Right lobe of liver (tissue), 4 donors: ENCODE data around the gene SNAP47.

ENCODE experiments used
- CTCF ChIP-seq, 4 donors: fragments of 200-600 bp in 3 of 4; fragments of 450-650 bp in 1 of 4; IDR thresholded peaks; one replicate each; pipeline versions ENCODE4 v1.5.1 to v1.8.0; 2016 to 2022; ENCODE audit warnings: antibody characterized with exemption in 4 of 4, mild to moderate bottlenecking in 2 of 4
- POLR2A ChIP-seq: fragments of 450-650 bp; IDR thresholded peaks from one replicate; pipeline ENCODE4 v1.6.1; 2017; ENCODE audit warnings: antibody characterized with exemption, mild to moderate bottlenecking
- donor health status: DM: no; HTN: no; CAD: no.
- donor health status: DM: no; HTN: no; CAD: no.
- donor health status: DM: no; HTN: yes; CAD: no.

GRCh38 chr1:227828786-227829185, 93.6 kb downstream of the SNAP47 start:
- TF ChIP-seq CTCF (IDR thresholded peaks at IDR 0.05) (no peak), POLR2A (no peak)
